ENCODE data around the gene WDR64.
A peak's percentile ranks its signal among the peaks of the same experiment; 100 is the strongest.
"Not testable (repeated sequence)": the region's sequence is repeated elsewhere in the genome, so short reads cannot be mapped to it uniquely, and the experiment has no call there.

Gene WDR64

DNA sequence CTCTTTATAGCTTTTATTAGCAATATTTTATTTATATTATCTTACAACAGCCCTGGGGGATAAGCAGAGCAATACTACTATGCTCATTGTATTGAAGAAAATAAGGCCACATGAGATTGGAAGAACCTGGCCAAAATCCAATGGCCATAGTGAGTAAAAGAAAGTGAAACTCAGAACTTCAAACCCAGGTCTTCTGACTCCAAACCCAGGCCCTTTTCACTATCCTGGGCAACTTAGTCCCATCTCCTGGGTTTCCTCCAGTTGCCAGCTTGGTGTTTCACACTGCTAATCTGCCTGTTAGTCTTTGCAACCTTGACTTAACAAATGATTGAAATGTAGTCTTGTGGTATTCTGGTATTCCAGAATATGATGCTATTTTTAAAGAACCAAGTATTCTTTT, 173.5 kb downstream of the WDR64 start:
- no peak overlapping the region for H3K27ac ChIP-seq
- no peak for DNase-seq (ENCODE audit: low read depth, low spot score)

DNA sequence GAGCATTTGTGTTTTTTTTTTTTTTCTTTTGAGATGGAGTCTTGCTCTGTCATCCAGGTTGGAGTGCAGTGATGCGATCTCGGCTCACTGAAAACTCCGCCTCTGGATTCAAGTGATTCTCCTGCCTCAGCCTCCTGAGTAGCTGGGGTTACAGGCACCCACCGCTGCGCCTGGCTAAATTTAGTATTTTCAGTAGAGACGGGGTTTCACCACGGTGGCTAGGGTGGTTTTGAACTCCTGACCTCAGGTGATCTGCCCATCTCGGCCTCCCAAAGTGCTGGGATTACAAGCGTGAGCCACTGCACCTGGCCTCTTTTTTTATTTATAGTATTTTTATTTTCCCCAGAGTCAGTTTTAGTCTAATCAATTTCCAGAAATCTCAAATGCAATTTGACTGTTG, 174.5 kb downstream of the WDR64 start:
- H3K27ac ChIP-seq; DNase-seq (ENCODE audit: low read depth, low spot score): not testable (repeated sequence)

DNA sequence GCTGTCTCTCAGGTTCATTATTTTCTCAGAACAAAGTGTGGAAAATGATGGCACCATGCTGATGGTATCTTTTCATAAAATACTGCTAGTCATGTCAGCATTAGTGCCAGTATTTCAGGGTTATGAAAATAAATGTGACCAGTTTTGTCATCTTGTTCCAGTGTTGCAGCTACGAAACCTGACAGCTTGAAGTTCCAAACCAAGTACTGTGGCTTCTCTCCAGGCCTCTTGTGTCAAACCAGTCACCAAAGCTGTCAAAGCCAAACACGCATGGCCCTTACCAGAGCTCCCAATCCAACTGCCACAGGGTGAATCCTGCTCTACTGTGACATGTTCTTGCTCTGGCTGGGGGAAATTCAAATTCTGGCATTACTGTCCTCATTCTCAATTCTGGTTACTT, 175.2 kb downstream of the WDR64 start:
- H3K27ac ChIP-seq: no peak overlapping the region
- DNase-seq (ENCODE audit: low read depth, low spot score): no peak

DNA sequence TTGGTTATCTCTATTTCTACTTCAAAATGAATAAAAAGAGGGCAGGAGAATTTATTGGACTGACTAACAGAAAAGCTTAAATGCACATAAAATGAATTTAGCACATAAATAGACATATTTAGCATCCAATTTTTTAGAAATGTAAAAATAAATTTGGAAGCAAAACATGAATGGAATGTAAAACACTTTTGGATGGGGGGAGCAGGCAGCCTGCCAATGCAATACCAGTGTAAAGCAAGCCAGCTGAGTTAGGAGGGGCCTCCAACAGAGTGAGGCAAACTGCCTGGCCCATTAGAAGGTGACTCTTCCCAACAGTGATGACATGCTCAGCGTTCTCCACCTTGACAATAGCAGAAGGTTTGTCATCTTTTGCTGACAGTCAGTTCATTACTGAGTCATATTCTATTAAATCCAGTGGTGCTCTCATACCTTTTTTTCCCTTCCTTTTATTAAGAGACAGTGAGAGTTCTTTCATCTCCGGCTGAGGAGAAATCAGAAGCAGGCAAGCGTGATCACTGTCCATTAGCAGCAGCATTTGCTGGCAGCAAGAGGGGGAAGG, 176.5 kb downstream of the WDR64 start:
- no peak overlapping the region for H3K27ac ChIP-seq
- DNase-seq (ENCODE audit: low read depth, low spot score): peak; percentile 51

DNA sequence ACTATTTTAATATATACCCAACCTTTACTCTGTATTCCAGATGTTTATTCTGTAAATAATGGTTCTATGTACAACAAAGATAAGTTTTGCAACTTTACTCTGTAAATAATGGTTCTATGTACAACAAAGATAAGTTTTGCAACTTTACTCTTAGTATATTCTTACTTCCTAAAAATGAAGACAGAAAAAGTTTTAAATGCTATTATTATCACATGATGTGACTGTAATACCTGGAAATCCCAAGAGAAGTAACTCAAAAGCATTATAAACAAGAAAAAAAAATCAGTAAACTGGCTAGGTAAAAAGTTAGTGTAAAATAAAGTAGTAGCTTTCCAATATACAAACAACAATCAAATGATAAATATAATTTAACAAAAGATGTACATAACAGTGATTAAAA, 177.4 kb downstream of the WDR64 start:
- H3K27ac ChIP-seq: no peak overlapping the region
- no peak for DNase-seq (ENCODE audit: low read depth, low spot score)

DNA sequence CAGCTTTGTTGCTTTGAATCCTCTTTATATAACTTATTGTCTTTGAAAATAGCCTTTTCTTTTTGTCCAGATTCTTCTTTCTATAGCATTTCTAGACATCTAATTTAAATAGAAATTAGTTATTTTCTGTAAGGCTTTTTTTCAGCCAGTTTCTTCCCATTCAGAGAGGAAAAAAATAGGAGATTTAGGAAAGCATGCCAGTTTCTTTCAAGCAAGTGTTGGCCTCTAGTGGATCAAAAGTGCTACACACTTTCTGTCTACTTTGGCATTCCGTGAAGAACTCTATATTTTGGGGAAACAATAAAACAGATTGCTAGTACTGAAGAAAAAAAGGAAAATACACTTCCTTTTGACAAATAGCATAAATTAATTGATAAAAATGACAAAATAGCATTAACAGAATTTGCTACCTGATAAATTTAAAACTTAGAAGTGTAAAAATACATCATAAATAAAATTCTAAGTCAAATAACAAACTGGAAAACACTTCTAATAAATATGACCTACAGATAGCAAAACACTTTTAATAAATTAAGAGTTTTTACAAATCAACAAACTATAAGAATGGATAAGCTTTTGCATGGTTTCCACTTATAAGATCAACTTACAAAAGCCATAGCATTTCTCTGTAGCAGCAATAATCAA, 182.8 kb downstream of the WDR64 start:
- DNase-seq (ENCODE audit: low read depth, low spot score): no peak
- no peak overlapping the region for H3K27ac ChIP-seq

DNA sequence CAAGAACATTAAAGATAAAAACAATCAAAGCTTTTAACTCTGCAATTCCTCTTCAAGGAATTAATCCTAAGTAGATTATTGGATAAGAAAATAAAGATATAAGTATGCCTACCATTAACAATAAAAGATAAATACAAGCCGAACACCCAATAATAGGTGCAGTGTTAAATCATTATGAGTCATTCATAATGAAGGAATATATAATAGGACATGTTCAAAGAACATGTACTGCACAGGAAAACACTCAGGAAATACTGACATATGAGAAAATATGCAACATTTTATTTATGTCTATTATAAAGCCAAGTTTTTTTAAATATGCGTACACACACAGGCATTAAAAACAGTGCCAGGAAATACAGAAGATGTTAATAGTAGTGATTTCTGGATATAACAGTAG, 184.9 kb downstream of the WDR64 start:
- no peak overlapping the region for H3K27ac ChIP-seq
- DNase-seq (ENCODE audit: low read depth, low spot score): no peak

DNA sequence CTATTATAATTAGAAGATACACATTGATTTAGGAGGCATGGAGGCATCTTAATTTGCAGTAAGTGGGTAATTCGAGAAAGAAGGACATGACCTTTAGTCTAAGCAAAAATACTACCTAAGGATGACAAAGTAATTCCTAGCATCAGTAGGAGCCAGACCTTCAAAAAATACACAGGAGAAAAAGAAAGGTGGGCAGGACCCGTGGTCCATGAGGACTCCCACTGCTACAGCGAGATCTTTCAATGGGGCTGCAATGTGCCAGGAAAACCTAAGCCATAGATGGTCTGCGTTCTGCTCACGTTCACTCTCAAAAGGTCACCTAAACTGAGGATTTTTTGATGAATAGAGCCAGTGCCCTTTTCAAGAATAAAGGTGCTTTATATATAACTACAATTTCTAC, 185.3 kb downstream of the WDR64 start:
- no peak overlapping the region for H3K27ac ChIP-seq
- DNase-seq (ENCODE audit: low read depth, low spot score): no peak

DNA sequence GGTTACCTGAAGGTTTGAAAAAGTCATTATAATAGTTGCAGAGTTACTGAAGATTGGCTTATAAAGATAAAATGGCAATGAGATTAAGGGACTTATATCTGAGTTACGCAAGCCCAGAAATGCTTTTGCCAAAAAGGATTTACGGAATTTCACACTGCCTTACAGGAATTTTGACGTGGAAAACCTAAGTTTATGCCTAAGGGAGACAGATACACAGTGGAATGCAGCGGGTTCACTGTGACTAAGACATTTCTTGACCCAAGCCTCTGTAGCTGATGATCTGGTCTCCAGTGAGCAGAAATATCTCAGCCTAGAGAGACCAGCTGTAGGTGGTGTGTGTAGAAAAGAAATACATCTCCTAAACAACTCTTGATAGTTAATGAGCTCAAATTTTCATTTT, 185.8 kb downstream of the WDR64 start:
- H3K27ac ChIP-seq: no peak overlapping the region
- no peak for DNase-seq (ENCODE audit: low read depth, low spot score)

DNA sequence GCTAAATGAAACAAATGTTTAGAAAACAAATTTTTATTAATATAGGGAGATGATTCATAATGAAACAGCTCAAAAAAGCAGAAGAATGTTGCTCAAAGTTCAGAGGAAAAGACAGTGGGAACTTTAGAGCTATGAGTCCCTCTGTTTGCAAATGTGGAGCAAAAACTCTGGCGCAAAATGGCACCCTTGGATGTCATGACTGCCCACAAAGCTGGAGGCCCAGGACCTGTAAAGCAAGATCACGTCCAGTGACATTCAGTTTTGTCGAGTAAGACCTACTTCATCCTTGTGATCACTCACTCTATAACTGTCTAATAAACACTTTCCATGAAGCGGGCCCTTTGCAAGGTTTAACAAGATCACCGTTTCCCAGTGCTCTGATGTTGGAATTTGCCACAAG, 186.8 kb downstream of the WDR64 start:
- no peak for DNase-seq (ENCODE audit: low read depth, low spot score)
- no peak overlapping the region for H3K27ac ChIP-seq

DNA sequence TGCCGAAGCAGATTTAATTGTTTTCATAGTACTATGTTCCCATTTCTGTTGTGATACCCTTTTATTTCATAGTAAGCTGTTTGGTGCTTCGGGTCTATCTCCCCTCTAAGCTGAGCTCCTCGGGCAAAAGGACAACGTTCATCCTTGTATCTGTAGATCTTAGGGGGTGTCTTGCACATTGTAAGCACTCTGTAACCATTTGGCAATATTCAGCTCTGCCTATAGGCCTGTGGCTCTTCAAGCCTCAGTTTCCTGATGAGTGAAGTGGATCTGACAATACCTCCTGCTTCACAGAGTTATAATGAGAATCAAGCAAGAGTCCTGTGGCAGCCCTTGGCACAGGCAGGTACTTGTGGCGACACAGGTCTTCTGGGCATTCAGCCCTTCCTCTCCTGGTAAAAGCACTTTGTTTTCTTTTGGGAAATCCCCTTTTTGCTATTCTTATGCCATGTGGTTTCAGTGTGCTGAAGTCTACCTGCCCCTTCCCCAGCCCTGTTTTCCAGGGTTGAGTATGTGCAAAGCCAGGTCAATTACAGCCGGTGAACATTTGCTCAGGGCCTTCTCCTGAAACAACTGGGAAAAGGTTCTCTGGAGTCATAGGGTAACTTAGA, 187.4 kb downstream of the WDR64 start:
- no peak for DNase-seq (ENCODE audit: low read depth, low spot score)
- no peak overlapping the region for H3K27ac ChIP-seq

DNA sequence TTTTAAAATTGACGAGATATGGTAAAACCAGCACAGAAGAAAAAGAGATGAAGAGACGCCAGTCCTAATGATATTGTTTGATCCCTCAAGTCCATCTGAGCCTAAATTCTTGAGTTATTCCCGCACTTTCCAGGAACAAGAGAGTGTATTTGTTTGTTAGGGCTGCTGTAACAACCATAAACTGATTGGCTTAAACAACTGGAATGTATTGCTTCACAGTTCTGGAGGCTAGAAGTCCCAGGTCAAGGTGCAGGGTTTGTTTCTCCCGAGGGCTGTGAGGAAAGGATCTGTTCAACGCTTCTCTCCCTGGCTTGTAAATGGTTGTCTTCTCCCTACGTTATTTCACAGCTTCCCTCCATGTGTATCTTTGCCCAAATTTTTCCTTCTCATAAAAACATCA, 188.1 kb downstream of the WDR64 start:
- no peak overlapping the region for H3K27ac ChIP-seq
- DNase-seq (ENCODE audit: low read depth, low spot score): no peak

DNA sequence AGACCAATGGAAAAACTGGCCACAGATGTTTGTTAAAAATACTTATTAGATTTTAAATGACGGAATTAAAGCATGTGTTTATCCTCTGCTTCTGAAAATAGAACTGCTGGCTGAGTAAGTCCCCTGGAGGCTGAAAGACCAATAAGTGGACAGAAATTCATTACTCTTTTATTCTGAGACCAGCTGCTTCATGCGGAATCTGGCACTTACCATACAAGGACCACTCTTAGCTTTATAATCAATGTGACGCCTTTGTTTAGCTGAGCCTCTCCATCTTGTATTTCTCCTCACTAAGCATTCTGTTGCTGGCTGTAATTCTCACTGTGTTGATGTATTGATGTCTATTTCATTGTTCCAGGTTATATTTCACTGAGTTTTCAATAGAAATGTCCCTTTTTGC, 189.6 kb downstream of the WDR64 start:
- H3K27ac ChIP-seq: no peak overlapping the region

DNA sequence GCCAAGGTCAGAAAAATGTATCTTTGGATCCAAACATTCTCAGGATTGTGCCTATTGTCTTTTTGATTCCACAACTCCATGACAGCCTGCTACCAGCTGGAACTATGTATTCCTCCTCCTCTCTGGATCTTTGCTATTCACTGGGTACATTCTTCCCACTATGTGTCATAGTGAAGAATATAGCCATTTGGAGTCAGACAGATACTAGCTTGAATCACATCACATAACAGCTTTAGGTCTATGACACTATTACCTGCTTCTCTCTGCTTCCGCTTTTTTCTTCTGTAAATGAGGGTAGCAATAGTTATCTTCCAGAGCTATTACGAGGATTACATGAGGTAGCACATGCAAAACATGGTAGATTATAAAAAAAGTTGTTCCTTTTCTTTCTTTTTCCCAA, 190.5 kb downstream of the WDR64 start:
- H3K27ac ChIP-seq: no peak overlapping the region
- DNase-seq (ENCODE audit: low read depth, low spot score): no peak

More for the DNA sequence above, 189.6 kb downstream of the WDR64 start:
- no peak for DNase-seq (ENCODE audit: low read depth, low spot score)

DNA sequence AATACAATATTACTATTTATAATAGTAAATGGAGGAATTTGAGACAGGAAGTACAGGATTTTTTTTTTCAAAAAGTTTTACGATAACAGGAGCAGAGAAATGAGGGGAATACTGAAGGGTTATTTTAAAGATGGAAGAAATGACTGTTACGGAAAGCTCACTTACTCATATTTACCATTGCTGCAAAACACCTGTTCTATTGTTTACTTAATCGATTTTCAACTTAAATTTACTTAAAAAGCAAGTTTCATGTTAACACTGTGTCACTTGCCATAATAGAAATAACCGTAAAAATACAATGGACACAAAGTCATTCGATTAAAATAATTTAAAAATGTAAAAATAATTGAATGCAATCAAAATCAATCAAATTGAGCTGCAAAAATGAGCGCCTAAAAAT, 192.5 kb downstream of the WDR64 start:
- DNase-seq (ENCODE audit: low read depth, low spot score): no peak
- H3K27ac ChIP-seq: no peak overlapping the region

DNA sequence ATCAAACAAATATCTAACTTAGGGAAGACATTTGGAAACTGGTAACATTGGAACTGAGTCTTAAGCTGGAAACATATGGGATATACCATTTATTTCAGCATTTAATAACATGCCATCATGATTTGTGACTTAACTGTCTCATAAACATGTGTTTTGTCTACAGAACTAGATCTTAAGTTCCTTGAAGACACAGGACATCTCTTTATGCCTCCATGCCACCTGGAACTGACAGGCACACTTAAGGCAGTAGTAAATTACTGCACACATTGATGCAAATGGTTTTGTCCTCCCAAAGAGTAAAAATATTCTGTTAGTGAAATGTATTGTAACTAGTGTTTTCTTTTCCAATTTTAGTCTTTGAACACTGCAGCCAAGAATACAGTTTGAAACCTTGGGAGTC, 194.3 kb downstream of the WDR64 start:
- DNase-seq (ENCODE audit: low read depth, low spot score): no peak
- no peak overlapping the region for H3K27ac ChIP-seq

DNA sequence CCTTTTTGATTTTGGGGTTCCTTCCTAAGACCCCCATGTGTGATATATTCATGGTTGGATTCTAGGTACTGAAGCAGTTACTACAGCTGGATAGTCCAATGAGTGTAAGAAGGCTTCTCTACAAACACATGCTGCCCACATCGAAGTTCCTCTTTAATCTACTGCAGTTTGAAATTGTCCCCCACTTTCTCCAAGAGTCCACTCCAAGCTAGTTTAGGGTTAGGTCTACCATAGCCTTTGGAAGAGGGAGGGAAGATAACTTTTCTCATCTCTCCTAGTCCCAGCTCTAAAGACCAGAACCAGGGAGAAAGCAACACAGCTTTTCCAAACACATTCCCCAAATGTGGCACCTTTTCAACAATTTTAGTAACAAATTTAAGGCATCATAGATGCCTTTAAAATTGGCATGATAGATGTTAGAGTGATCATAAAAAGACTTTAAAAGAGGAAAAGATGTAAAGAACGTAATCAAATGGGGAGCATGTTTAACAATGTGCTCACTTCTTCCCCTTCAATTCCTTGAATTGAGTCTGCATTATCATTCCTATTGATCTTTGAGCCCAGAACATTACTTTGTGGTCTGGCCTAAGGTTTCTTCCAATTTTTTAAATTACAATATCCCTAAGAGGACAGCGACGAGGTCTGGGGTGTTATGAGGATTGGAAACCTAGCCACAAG, 194.9 kb downstream of the WDR64 start:
- H3K27ac ChIP-seq: peak overlapping the region; percentile 96
- no peak for DNase-seq (ENCODE audit: low read depth, low spot score)

DNA sequence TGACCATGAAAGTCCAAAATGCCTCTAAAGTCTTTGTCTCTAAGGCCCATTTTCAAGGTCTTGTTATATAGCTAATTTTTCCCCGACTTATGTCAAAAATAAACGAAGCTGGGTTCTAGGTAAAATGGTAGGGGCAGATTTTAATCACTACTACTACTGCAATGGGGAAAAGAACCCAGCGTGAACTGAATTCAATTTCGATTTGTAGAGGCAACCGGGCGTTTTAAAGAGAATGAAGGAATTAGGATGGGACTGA, 195.4 kb downstream of the WDR64 start:
- no peak for DNase-seq (ENCODE audit: low read depth, low spot score)
- peak overlapping the region; percentile 96 for H3K27ac ChIP-seq

DNA sequence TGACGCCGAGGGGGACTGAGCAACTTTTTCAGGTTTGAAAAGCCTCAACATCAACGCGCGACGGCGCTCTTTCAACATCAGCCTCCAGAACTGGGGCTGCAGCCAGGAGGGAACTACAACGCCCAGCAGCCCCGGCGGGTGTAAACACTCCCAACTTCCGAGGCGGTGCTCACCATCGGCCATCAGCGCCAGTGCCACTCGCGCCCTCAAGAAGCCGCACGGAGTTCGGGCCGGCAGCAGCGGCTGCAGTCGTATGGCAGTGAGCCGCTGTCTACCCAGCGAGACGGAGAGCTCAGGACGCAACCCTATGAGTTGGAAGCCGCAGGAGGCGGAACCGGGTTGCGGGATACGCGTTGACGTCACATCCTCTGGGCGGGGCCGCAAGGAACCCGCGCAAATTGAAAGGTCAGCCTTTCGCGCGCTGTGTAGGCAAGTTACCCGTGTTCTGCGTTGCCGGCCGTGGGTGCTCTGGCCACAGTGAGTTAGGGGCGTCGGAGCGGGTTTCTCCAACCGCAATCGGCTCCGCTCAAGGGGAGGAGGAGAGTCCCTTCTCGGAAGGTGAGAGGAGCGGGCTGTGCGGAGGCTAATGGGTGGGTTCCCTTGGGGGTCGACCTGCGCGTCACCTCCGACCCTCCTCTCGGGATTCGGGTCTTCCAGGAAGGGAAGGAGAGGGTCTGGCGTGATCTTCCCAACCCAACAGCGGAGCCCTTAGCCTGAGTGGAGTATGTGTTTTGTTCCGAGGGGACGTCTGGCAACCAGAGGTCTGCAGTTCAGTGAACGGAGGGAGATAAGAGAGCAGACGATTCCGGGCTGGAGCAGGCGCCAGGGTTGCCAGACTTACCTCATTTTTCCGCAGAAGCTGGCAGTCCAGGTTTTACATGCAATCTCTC, 196.0 kb downstream of the WDR64 start, which contains the start of gene EXO1:
Gene EXO1 (plus strand): TSS at position 409 of the 890 bp plus-strand sequence. CDS start 2,222 bp downstream, outside the sequence.
- H3K27ac ChIP-seq: peak within 1 kb of the TSS; percentile 96
- DNase-seq (ENCODE audit: low read depth, low spot score): peak; percentile 41

DNA sequence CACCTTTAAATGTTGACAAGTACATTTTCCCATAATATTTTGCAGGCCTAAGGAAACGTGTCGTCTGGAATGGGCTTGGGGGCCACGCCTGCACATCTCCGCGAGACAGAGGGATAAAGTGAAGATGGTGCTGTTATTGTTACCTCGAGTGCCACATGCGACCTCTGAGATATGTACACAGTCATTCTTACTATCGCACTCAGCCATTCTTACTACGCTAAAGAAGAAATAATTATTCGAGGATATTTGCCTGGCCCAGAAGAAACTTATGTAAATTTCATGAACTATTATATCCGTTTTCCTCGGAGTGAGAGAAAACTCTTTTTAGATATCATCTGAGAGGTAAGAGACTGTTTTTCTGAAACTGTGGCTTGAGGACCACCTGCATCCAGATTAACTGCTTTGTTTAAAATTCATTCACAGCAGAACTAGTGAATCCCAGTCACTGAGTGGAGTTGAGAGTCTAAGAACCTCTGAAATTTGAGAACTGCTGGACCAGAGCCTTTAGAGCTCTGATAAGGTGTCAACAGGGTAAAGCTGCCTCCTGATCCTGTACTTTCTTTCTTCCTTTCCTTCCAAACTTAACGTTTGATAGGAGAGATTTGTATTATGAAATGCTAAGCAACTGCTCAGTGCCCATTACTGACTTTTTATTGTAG, 196.7 kb downstream of the WDR64 start:
- no peak overlapping the region for H3K27ac ChIP-seq
- DNase-seq (ENCODE audit: low read depth, low spot score): no peak
